PC-9 (cell line): Measurements from ENCODE around the gene CKM. TPM values are rescaled to one million over a fixed set of nuclear protein-coding genes. Genes with fewer than 3 reads are reported as not detected.
"Not testable (repeated sequence)": the region's sequence is repeated elsewhere in the genome, so short reads cannot be mapped to it uniquely, and the experiment has no call there.

Experiments used
- BruUV-seq: library from RNA; stranded (reverse); fragments of 400-500 nt; replicated peaks from 2 replicates; lab custom pipeline; 2021; lab: Mats Ljungman, UMichigan
- CTCF ChIA-PET: fragments of 300-600 bp; sonication (Branson Sonifier 250); formaldehyde crosslinking; loops from one replicate; lab custom pipeline; 2022; ENCODE audit warnings: antibody characterized with exemption; lab: Charles Lee
- POLR2A ChIA-PET: fragments of 300-600 bp; sonication (Branson Sonifier 250); formaldehyde crosslinking; loops from one replicate; lab custom pipeline; 2022; ENCODE audit warnings: antibody characterized with exemption; ENCODE audit not compliant: unreplicated experiment; lab: Charles Lee
- DNase-seq, 2 experiments: peaks; one replicate each; pipeline versions ENCODE4 v3.0.0 to v3.0.0-alpha.2; 2015 to 2022; ENCODE audit warnings: mixed read lengths in 1 of 2
- H2AFZ ChIP-seq: fragments of 200-600 bp; sonication (generic); 2 replicates; pipeline ENCODE4 v1.8.1; 2017; ENCODE audit warnings: antibody characterized with exemption
- H3F3A ChIP-seq: fragments of 200-600 bp; sonication (generic); 2 replicates; pipeline ENCODE4 v1.8.1; 2017; ENCODE audit warnings: antibody characterized with exemption, mild to moderate bottlenecking, low read depth; ENCODE audit not compliant: insufficient read depth
- H3K27ac ChIP-seq: fragments of 200-600 bp; sonication (generic); 2 replicates; pipeline ENCODE4 v1.6.1; 2016; ENCODE audit warnings: mixed run types
- H3K27me3 ChIP-seq: fragments of 200-600 bp; sonication (generic); 2 replicates; pipeline ENCODE4 v1.6.1; 2016; ENCODE audit warnings: low read depth, mixed run types; ENCODE audit not compliant: insufficient read depth
- H3K36me3 ChIP-seq: fragments of 200-600 bp; sonication (generic); 2 replicates; pipeline ENCODE4 v1.6.1; 2016; ENCODE audit warnings: low read depth, mixed run types
- H3K4me1 ChIP-seq: fragments of 200-600 bp; sonication (generic); replicated peaks from 2 replicates; pipeline ENCODE4 v1.6.1; 2016; ENCODE audit warnings: mixed run types; ENCODE audit not compliant: insufficient read depth
- H3K4me2 ChIP-seq: fragments of 200-600 bp; sonication (generic); 2 replicates; pipeline ENCODE4 v1.6.1; 2017; ENCODE audit warnings: mixed run types
- H3K4me3 ChIP-seq: fragments of 200-600 bp; sonication (generic); 2 replicates; pipeline ENCODE4 v1.6.1; 2016; ENCODE audit warnings: mixed run types
- H3K79me2 ChIP-seq: fragments of 200-600 bp; sonication (generic); 2 replicates; pipeline ENCODE4 v1.6.1; 2017; ENCODE audit warnings: low read depth, mixed run types
- H3K9me2 ChIP-seq: fragments of 200-600 bp; sonication (generic); 2 replicates; pipeline ENCODE4 v1.8.1; 2017; ENCODE audit warnings: mild to moderate bottlenecking; ENCODE audit not compliant: insufficient read depth
- H3K9me3 ChIP-seq: fragments of 200-600 bp; sonication (generic); 2 replicates; pipeline ENCODE4 v1.8.1; 2016; ENCODE audit warnings: low read depth; ENCODE audit not compliant: insufficient read depth
- H4K20me1 ChIP-seq: fragments of 200-600 bp; sonication (generic); 2 replicates; pipeline ENCODE4 v1.8.1; 2017; ENCODE audit not compliant: insufficient read depth
- EZH2 ChIP-seq: fragments of 200-600 bp; sonication (generic); IDR thresholded peaks from 2 replicates; pipeline ENCODE4 v1.8.0; 2017; ENCODE audit warnings: antibody characterized with exemption, low read depth
- intact Hi-C: fragments of 100-400 bp; cut with micrococcal nuclease; formaldehyde crosslinking; loops from one replicate; pipeline ENCODE4 v1.10.0; 2022; ENCODE audit not compliant: unreplicated experiment
- total RNA-seq: library from RNA; stranded (reverse); gene quantifications from 2 replicates; pipeline ENCODE4 v1.2.3, GENCODE V29; 2021
- TF ChIP-seq, protein P1 (sequence below): fragments of 200-600 bp; sonication (generic); conservative IDR thresholded peaks from 2 replicates; pipeline ENCODE4 v1.6.1; 2017; ENCODE audit warnings: mixed run types, antibody characterized with exemption, mild to moderate bottlenecking, moderate library complexity

CKM gene
- total RNA-seq, 1 experiment from 2014 or later: not detected

DNA sequence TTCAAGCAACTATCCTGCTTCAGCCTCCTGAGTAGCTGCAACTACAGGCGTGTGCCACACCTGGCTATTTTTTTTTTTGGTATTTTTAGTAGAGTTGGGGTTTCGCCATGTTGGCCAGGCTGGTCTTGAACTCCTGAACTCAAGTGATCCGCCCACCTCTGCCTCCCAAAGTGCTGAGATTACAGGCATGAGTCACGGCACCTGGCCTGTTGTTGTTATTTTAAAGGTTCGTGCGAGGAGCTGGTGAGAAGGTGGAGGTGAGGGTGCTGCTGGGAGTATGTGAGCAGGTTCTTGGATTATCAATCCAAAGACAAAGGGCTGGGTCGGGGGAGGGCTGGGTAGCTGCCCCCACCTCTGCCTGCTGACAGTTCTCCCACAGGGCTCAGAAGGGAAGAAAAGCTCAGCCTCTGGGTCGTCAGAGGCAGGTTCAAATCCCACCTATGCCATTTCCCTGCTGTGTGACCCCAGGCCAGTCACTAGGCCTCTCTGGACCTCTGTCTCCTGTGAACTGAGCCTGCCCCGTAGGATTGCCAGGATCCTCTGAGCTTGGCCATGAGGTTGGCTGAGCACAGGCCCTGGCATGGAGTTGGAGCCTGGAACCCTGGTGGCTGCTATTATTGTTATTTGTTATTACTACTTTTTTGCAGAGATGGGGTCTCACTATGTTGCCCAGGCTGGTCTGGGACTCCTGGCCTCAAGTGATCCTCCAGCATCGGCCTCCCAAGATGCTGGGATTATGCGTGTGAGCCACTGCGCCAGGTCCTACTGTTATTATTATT is 1.5 kb downstream of the CKM start:
- Histone ChIP-seq H2AFZ (no peak overlapping the region), H3K27ac (no peak overlapping the region), H3K4me3 (no peak overlapping the region), H3K9me2 (no peaks in the 10 kb centered on the region), H3K27me3 (peaks cover 9% of the 10 kb centered on the region; the same call in 1 of the 2 replicates), H4K20me1 (no peaks in the 10 kb centered on the region), H3K4me1 (no peaks in the 10 kb centered on the region; the same call in 1 of the 2 replicates), H3F3A (peaks cover 8% of the 10 kb centered on the region; the same call in 1 of the 2 replicates), H3K36me3 (no peaks in the 10 kb centered on the region), H3K9me3 (no peaks in the 10 kb centered on the region), H3K4me2 (no peak overlapping the region), H3K79me2 (no peaks in the 10 kb centered on the region)
- ChIA-PET POLR2A (interaction anchor here (0.6 kb wide), 1 partner anchor 539 kb away, joined by 3 read pairs; no protein-coding TSS in a partner anchor), CTCF (interaction anchor here (0.6 kb wide), 1 partner anchor 12 kb away, joined by 4 read pairs; no protein-coding TSS in a partner anchor)
- TF ChIP-seq, protein P1, sequence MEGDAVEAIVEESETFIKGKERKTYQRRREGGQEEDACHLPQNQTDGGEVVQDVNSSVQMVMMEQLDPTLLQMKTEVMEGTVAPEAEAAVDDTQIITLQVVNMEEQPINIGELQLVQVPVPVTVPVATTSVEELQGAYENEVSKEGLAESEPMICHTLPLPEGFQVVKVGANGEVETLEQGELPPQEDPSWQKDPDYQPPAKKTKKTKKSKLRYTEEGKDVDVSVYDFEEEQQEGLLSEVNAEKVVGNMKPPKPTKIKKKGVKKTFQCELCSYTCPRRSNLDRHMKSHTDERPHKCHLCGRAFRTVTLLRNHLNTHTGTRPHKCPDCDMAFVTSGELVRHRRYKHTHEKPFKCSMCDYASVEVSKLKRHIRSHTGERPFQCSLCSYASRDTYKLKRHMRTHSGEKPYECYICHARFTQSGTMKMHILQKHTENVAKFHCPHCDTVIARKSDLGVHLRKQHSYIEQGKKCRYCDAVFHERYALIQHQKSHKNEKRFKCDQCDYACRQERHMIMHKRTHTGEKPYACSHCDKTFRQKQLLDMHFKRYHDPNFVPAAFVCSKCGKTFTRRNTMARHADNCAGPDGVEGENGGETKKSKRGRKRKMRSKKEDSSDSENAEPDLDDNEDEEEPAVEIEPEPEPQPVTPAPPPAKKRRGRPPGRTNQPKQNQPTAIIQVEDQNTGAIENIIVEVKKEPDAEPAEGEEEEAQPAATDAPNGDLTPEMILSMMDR: no peak
- TF ChIP-seq EZH2: no peak
- intact Hi-C loops: no loop called here
- no peak for DNase-seq
- no TSS peak for BruUV-seq

DNA sequence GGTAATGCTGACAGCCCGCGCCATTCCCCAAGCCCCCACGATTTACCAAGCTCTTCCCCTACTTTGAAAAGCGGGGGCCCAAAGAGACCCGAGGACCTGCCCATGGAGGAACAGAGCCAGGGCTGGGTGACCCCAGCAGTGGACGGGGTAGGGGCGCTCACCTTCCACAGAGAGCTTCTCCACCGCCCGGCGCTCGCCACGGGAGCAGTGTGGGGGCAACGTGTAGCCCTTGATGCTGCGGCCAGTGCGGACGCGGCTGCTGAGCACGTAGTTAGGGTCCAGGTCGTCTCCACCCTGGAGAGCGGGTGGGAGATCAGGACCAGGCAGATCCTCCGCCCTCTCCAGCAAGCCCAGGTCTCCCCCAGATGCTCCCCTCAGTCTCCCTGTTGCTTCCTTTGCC is 7.4 kb downstream of the CKM start:
- Histone ChIP-seq H3K4me2 (no peak overlapping the region), H2AFZ (no peak overlapping the region), H3K9me2 (no peaks in the 10 kb centered on the region), H3K79me2 (no peaks in the 10 kb centered on the region), H3K4me1 (no peaks in the 10 kb centered on the region), H3F3A (no peaks in the 10 kb centered on the region), H3K4me3 (no peak overlapping the region), H3K36me3 (no peaks in the 10 kb centered on the region), H4K20me1 (no peaks in the 10 kb centered on the region), H3K27me3 (peaks cover 34% of the 10 kb centered on the region), H3K9me3 (no peaks in the 10 kb centered on the region), H3K27ac (no peak overlapping the region)
- DNase-seq: no peak
- ChIA-PET CTCF (no interaction called here), POLR2A (no interaction called here)
- intact Hi-C loops: no loop called here
- TF ChIP-seq EZH2: no peak
- TF ChIP-seq, protein P1: no peak
- BruUV-seq: no TSS peak

DNA sequence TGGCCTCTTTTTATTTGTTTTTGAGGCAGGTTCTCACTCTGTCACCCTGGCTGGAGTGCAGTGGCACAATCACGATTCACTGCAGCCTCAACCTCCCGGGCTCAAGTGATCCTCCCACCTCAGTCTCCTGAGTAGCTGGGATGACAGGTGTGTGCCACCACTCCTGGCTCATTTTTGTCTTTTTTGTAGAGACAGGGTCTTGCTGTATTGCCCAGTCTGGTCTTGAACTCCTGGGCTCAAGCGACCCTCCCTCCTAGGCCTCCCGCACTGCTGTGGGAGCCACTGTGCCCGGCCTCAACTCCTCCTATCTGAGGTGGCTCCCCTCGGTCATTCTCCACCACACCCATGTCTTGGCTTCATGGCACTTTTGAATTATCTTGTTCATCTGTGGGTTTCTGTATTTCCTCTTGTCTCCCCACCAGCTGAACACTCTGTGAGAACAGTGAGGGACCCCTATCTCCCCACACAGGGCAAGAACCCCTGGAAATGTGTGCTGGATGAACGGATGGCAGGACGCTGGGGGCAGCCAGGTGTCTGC is 7.9 kb downstream of the CKM start:
- no peak overlapping the region for H3K4me3 ChIP-seq
- BruUV-seq: no TSS peak
- POLR2A ChIA-PET: no interaction called here
- no peak for DNase-seq
- CTCF ChIA-PET: no interaction called here
- H4K20me1 ChIP-seq: no peaks in the 10 kb centered on the region
- 0 out of 2 replicates have a peak, but pooled peaks cover 3% of the 10 kb centered on the region for H3F3A ChIP-seq
- H3K36me3 ChIP-seq: no peaks in the 10 kb centered on the region
- H3K27me3 ChIP-seq: peaks cover 34% of the 10 kb centered on the region
- H3K4me2 ChIP-seq: no peak overlapping the region
- H3K9me2 ChIP-seq: no peaks in the 10 kb centered on the region
- no peak for TF ChIP-seq EZH2
- TF ChIP-seq, protein P1: no peak
- intact Hi-C loops: no loop called here
- H3K27ac ChIP-seq: no peak overlapping the region
- no peak overlapping the region for H2AFZ ChIP-seq
- H3K4me1 ChIP-seq: no peaks in the 10 kb centered on the region
- H3K9me3 ChIP-seq: no peaks in the 10 kb centered on the region
- H3K79me2 ChIP-seq: no peaks in the 10 kb centered on the region

DNA sequence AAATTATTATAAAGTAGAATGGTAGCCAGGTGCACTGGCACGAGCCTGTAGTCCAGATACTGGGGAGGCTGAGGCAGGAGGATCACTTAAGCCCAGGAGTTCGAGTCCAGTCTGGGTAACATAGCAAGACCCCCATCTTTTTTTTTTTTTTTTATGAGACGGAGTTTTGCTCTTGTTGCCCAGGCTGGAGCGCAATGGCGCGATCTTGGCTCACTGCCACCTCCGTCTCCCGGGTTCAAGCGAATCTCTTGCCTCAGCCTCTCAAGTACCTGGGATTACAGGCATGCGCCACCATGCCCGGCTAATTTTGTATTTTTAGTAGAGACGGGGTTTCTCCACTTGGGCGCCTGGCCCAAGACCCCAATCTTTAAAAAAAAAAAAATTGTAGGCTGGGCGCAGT is 10.4 kb downstream of the CKM start:
- H2AFZ ChIP-seq, H3K9me3 ChIP-seq, H3K79me2 ChIP-seq, H3K27ac ChIP-seq, intact Hi-C loops, CTCF ChIA-PET, DNase-seq, H4K20me1 ChIP-seq, H3K36me3 ChIP-seq, H3K4me1 ChIP-seq, H3K4me2 ChIP-seq, BruUV-seq, H3K4me3 ChIP-seq, H3K9me2 ChIP-seq: not testable (repeated sequence)
- POLR2A ChIA-PET: interaction anchor here (0.7 kb wide), 1 partner anchor 422 kb away, joined by 3 read pairs; no protein-coding TSS in a partner anchor
- Histone ChIP-seq H3F3A (peaks cover 12% of the 10 kb centered on the region), H3K27me3 (peaks cover 31% of the 10 kb centered on the region)
